ENCODE data around the gene PURB. TPM values are rescaled to one million over a fixed set of nuclear protein-coding genes. Genes with fewer than 3 reads are reported as not detected.
A peak's percentile ranks its signal among the peaks of the same experiment; 100 is the strongest.

The PURB gene
- total and polyA plus RNA-seq, 9 of the 15 experiments (the other 6 are each of a cell fraction or from before 2014, with no cell fraction given), result 1.6 to 14.1 (median 8.8) TPM

GRCh38 chr7:44885394-44886317 is at the start of gene PURB (continued):
- TF ChIP-seq ZBTB40 (IDR thresholded peaks at IDR 0.05) (peak; percentile 95), ZBTB40 (CRISPR knock-in tag; IDR thresholded peaks at IDR 0.05) (no peak), TEAD1 (CRISPR knock-in tag; IDR thresholded peaks at IDR 0.05) (0 out of 4 replicates have a peak, but pooled peaks of 1 of the 2 experiments have one; percentile 49), NR2C2 (CRISPR knock-in tag; IDR thresholded peaks at IDR 0.05) (no peak; the same call in 1 of the 2 replicates), NR2C2 (tag; IDR thresholded peaks at IDR 0.05) (peak; percentile 86), ETS1 (conservative IDR thresholded peaks at IDR 0.05; ENCODE audit: control insufficient read depth, low read depth, low read length) (peak; percentile 80), ZNF586 (CRISPR knock-in tag; conservative IDR thresholded peaks at IDR 0.05) (no peak), EWSR1 (IDR thresholded peaks at IDR 0.05; ENCODE audit: borderline replicate concordance, low read depth, partially characterized antibody) (no peak), ZC3H11A (IDR thresholded peaks at IDR 0.05; ENCODE audit: low read depth, low read length) (no peak), ZNF79 (CRISPR knock-in tag; IDR thresholded peaks at IDR 0.05; ENCODE audit: low read depth) (no peak), RAD21 (CRISPR knock-in tag; conservative IDR thresholded peaks at IDR 0.05 in 1 of 2, IDR thresholded peaks at IDR 0.05 in 1 of 2) (no peak; a peak in 1 of 4 replicates)
- TF ChIP-seq, protein P1, sequence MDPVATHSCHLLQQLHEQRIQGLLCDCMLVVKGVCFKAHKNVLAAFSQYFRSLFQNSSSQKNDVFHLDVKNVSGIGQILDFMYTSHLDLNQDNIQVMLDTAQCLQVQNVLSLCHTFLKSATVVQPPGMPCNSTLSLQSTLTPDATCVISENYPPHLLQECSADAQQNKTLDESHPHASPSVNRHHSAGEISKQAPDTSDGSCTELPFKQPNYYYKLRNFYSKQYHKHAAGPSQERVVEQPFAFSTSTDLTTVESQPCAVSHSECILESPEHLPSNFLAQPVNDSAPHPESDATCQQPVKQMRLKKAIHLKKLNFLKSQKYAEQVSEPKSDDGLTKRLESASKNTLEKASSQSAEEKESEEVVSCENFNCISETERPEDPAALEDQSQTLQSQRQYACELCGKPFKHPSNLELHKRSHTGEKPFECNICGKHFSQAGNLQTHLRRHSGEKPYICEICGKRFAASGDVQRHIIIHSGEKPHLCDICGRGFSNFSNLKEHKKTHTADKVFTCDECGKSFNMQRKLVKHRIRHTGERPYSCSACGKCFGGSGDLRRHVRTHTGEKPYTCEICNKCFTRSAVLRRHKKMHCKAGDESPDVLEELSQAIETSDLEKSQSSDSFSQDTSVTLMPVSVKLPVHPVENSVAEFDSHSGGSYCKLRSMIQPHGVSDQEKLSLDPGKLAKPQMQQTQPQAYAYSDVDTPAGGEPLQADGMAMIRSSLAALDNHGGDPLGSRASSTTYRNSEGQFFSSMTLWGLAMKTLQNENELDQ (CRISPR knock-in tag; IDR thresholded peaks at IDR 0.05; ENCODE audit: borderline replicate concordance), result no peak

Measured in K562 (cell line).